ENCODE data around the gene CADPS.

DNA sequence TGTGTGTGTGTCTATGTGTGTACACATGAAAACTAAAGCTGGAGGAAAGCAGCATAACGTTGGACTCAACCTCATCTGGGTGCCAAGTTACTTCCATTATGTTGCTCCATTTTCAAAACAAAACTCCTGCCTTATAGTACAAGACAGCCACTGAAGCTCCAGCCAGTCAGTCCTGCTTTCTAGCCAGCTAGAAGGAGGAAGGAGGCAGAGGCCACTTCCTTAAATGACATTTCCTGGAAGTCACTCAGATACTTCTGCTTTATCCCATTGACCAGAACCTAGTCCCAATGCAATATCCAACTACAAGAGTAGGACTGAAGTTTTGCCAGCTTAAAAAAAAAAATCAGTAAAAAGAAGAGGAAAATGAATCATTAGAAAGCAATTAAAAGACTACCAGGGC is 31.7 kb downstream of the CADPS start:
- TF ChIP-seq GATA2 (IDR thresholded peaks at IDR 0.05; ENCODE audit: low read depth, low read length) (no peak), GATA3 (IDR thresholded peaks at IDR 0.05; ENCODE audit: low read depth, low read length) (no peak)

Measured in SH-SY5Y (cell line).